OCI-LY7 (cell line): ENCODE measurements around the gene TMTC1.

ENCODE experiments used
- EZH2phosphoT487 ChIP-seq: fragments of 200-600 bp; sonication (generic); IDR thresholded peaks from 2 replicates; pipeline ENCODE4 v1.6.1; 2018; ENCODE audit warnings: low read depth, borderline replicate concordance, mild to moderate bottlenecking, mixed run types, antibody characterized with exemption, low read length, moderate library complexity, mixed read lengths
- TF ChIP-seq, protein P1 (sequence below): fragments of 200-600 bp; sonication (generic); conservative IDR thresholded peaks from 2 replicates; pipeline ENCODE4 v1.5.1; 2014; ENCODE audit warnings: mild to moderate bottlenecking, antibody characterized with exemption, low read length, moderate library complexity, mixed read lengths

DNA sequence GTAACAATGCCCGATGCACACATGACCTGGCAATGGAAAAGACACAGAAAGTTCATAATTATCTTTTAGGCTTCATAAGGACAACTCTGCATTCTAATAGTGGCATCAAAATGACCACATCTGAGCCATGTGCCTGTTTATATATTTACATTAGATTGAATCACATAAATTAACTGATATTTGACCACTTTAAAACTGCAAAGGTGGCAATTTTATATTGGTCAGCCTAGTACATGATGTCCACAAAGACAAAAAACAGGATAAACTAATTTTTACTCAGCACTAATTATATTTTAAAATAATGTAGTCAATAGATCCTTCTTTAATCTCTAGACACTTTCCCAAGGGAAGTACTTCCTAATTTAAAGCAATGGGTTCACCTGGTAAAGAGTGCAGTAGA is 274.2 kb downstream of the TMTC1 start:
- TF ChIP-seq, protein P1, sequence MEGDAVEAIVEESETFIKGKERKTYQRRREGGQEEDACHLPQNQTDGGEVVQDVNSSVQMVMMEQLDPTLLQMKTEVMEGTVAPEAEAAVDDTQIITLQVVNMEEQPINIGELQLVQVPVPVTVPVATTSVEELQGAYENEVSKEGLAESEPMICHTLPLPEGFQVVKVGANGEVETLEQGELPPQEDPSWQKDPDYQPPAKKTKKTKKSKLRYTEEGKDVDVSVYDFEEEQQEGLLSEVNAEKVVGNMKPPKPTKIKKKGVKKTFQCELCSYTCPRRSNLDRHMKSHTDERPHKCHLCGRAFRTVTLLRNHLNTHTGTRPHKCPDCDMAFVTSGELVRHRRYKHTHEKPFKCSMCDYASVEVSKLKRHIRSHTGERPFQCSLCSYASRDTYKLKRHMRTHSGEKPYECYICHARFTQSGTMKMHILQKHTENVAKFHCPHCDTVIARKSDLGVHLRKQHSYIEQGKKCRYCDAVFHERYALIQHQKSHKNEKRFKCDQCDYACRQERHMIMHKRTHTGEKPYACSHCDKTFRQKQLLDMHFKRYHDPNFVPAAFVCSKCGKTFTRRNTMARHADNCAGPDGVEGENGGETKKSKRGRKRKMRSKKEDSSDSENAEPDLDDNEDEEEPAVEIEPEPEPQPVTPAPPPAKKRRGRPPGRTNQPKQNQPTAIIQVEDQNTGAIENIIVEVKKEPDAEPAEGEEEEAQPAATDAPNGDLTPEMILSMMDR: no peak
- TF ChIP-seq EZH2phosphoT487: no peak
